Testis (tissue), 2 donors: ENCODE measurements around the gene RELA.

Source experiments
- POLR2A ChIP-seq: fragments of 450-650 bp; IDR thresholded peaks from one replicate; pipeline ENCODE4 v1.6.1; 2017; ENCODE audit warnings: antibody characterized with exemption, mild to moderate bottlenecking, moderate library complexity
- TF ChIP-seq, protein P1 (sequence below), 3 experiments: fragments of 450-650 bp in 2 of 3; fragments of 200-600 bp in 1 of 3; sonication (generic) in 1 of 3; IDR thresholded peaks; one replicate each; pipeline ENCODE4 v1.5.1; 2016 to 2019; ENCODE audit warnings: antibody characterized with exemption in 3 of 3, mild to moderate bottlenecking in 2 of 3, moderate library complexity in 1 of 3

DNA sequence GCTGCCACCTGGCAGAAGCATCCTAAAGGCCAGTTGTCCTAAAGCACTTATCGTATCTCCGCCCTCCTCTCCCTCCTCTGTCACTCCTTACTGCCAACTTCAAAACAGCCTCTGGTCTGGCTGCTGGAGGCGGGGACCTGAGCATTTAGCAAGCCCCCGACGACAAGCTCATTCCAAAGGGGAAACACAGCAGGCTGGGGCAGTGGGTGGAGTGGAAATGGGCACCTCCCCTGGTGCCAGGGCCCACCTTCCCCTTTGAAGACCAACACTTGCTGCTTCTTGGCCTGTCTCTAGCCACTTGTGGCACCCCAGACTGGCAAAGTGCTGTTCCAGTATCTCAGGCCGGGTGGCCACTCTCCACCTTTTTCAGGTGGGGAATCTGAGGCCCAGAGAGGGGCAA lies 52.3 kb downstream of the RELA start:
- TF ChIP-seq, protein P1, sequence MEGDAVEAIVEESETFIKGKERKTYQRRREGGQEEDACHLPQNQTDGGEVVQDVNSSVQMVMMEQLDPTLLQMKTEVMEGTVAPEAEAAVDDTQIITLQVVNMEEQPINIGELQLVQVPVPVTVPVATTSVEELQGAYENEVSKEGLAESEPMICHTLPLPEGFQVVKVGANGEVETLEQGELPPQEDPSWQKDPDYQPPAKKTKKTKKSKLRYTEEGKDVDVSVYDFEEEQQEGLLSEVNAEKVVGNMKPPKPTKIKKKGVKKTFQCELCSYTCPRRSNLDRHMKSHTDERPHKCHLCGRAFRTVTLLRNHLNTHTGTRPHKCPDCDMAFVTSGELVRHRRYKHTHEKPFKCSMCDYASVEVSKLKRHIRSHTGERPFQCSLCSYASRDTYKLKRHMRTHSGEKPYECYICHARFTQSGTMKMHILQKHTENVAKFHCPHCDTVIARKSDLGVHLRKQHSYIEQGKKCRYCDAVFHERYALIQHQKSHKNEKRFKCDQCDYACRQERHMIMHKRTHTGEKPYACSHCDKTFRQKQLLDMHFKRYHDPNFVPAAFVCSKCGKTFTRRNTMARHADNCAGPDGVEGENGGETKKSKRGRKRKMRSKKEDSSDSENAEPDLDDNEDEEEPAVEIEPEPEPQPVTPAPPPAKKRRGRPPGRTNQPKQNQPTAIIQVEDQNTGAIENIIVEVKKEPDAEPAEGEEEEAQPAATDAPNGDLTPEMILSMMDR (IDR thresholded peaks at IDR 0.05) = no peak
- no peak for TF ChIP-seq POLR2A
